ENCODE data around the gene RGS3.

GRCh38 chr9:113475992-113476391 is 12.5 kb downstream of the RGS3 start:
- TF ChIP-seq CTCF (IDR thresholded peaks at IDR 0.05) (no peak), POLR2A (IDR thresholded peaks at IDR 0.05) (no peak)
